Mesenchymal stem cell (in vitro differentiated cells and primary cell): Measurements from ENCODE around the gene SLC38A4.

ENCODE experiments used
- DNase-seq: peaks from one replicate; pipeline ENCODE4 v3.0.0-alpha.2; 2013
- H2AFZ ChIP-seq: one replicate; pipeline ENCODE4 v1.6.1; 2013; ENCODE audit warnings: low read depth, mild to moderate bottlenecking, control low read depth, inconsistent platforms, low read length, moderate library complexity
- H2AK5ac ChIP-seq: 2 replicates; pipeline ENCODE4 v1.6.1; 2013; ENCODE audit warnings: low read length, moderate library complexity, mild to moderate bottlenecking, inconsistent platforms; ENCODE audit not compliant: severe bottlenecking
- H2BK120ac ChIP-seq: one replicate; pipeline ENCODE4 v1.6.1; 2013; ENCODE audit warnings: low read depth, mild to moderate bottlenecking, inconsistent platforms, low read length, moderate library complexity
- H2BK12ac ChIP-seq, 2 experiments: one replicate each; pipeline ENCODE4 v1.6.1; 2013; ENCODE audit warnings: inconsistent platforms in 2 of 2, low read length in 2 of 2, mild to moderate bottlenecking in 2 of 2, moderate library complexity in 2 of 2, control low read depth in 1 of 2
- H2BK15ac ChIP-seq: one replicate; pipeline ENCODE4 v1.6.1; 2013; ENCODE audit warnings: mild to moderate bottlenecking, low read depth, inconsistent platforms; ENCODE audit not compliant: poor library complexity, severe bottlenecking
- H2BK5ac ChIP-seq: 2 replicates; pipeline ENCODE4 v1.6.1; 2013; ENCODE audit warnings: low read depth, mild to moderate bottlenecking, low read length, control low read depth, inconsistent platforms; ENCODE audit not compliant: poor library complexity, severe bottlenecking
- H3K14ac ChIP-seq, 2 experiments: one replicate each; pipeline ENCODE4 v1.6.1; 2013; ENCODE audit warnings: inconsistent platforms in 2 of 2, low read length in 2 of 2, control low read depth in 1 of 2, mild to moderate bottlenecking in 1 of 2, moderate library complexity in 1 of 2
- H3K18ac ChIP-seq, 2 experiments: one replicate each; pipeline ENCODE4 v1.6.1; 2013; ENCODE audit warnings: inconsistent platforms in 2 of 2, low read length in 2 of 2, control low read depth in 1 of 2, low read depth in 1 of 2, mild to moderate bottlenecking in 1 of 2
- H3K23ac ChIP-seq, 2 experiments: one replicate each; pipeline ENCODE4 v1.6.1; 2013; ENCODE audit warnings: inconsistent platforms in 2 of 2, low read length in 2 of 2, mild to moderate bottlenecking in 2 of 2, moderate library complexity in 2 of 2, control low read depth in 1 of 2
- H3K27ac ChIP-seq: 2 replicates; pipeline ENCODE4 v1.5.1; 2013; ENCODE audit warnings: mild to moderate bottlenecking, moderate library complexity, low read length, control low read depth, inconsistent platforms; ENCODE audit not compliant: poor library complexity, severe bottlenecking
- H3K27me3 ChIP-seq, 2 experiments: 2 replicates each; pipeline versions ENCODE4 v1.6.1 to v1.7.0; 2013; ENCODE audit warnings: low read length in 2 of 2, mild to moderate bottlenecking in 2 of 2, moderate library complexity in 2 of 2, control low read depth in 1 of 2, inconsistent platforms in 1 of 2; ENCODE audit not compliant: control insufficient read depth in 1 of 2, insufficient read depth in 1 of 2
- H3K36me3 ChIP-seq, 2 experiments: 2 replicates each; pipeline versions ENCODE4 v1.6.1 to v1.7.0; 2013; ENCODE audit warnings: low read length in 2 of 2, control low read depth in 1 of 2, inconsistent platforms in 1 of 2, low read depth in 1 of 2, mild to moderate bottlenecking in 1 of 2; ENCODE audit not compliant: insufficient read depth in 2 of 2, control insufficient read depth in 1 of 2
- H3K4ac ChIP-seq, 2 experiments: one replicate each; pipeline ENCODE4 v1.6.1; 2013; ENCODE audit warnings: inconsistent platforms in 2 of 2, low read length in 2 of 2, mild to moderate bottlenecking in 2 of 2, moderate library complexity in 2 of 2, control low read depth in 1 of 2, low read depth in 1 of 2
- H3K4me1 ChIP-seq: 2 replicates; pipeline ENCODE4 v1.6.1; 2013; ENCODE audit warnings: low read depth, low read length, control low read depth; ENCODE audit not compliant: control insufficient read depth, insufficient read depth
- H3K4me2 ChIP-seq: 2 replicates; pipeline ENCODE4 v1.6.1; 2013; ENCODE audit warnings: low read length, mild to moderate bottlenecking, inconsistent platforms; ENCODE audit not compliant: poor library complexity, severe bottlenecking
- H3K4me3 ChIP-seq, 2 experiments: 2 replicates each; pipeline versions ENCODE4 v1.5.1 to v1.7.0; 2013; ENCODE audit warnings: low read length in 2 of 2, mild to moderate bottlenecking in 2 of 2, control low read depth in 1 of 2, low read depth in 1 of 2; ENCODE audit not compliant: insufficient read depth in 1 of 2
- H3K79me1 ChIP-seq: replicated peaks from 2 replicates; pipeline ENCODE4 v1.6.1; 2013; ENCODE audit warnings: mild to moderate bottlenecking, control low read depth, low read length, inconsistent platforms; ENCODE audit not compliant: poor library complexity, severe bottlenecking
- H3K9ac ChIP-seq: 2 replicates; pipeline ENCODE4 v1.7.0; 2013; ENCODE audit warnings: mild to moderate bottlenecking, low read length, moderate library complexity
- H3K9me3 ChIP-seq: 2 replicates; pipeline ENCODE4 v1.7.0; 2013; ENCODE audit warnings: mild to moderate bottlenecking, low read length; ENCODE audit not compliant: control insufficient read depth
- H4K8ac ChIP-seq: one replicate; pipeline ENCODE4 v1.6.1; 2013; ENCODE audit warnings: inconsistent platforms, mild to moderate bottlenecking, low read length, moderate library complexity
- H4K91ac ChIP-seq: one replicate; pipeline ENCODE4 v1.6.1; 2013; ENCODE audit warnings: mild to moderate bottlenecking, low read length, inconsistent platforms

SLC38A4 gene

GRCh38 chr12:46717159-46717558, 108.6 kb downstream of the SLC38A4 start:
- no peak overlapping the region for H3K4ac ChIP-seq
- no peak overlapping the region for H4K8ac ChIP-seq
- H2AFZ ChIP-seq: no peak overlapping the region
- H4K91ac ChIP-seq: no peak overlapping the region
- no peak overlapping the region for H3K14ac ChIP-seq
- H3K23ac ChIP-seq: no peak overlapping the region
- no peak overlapping the region for H2BK120ac ChIP-seq
- no peaks in the 10 kb centered on the region for H3K9me3 ChIP-seq
- no peak overlapping the region for H2BK15ac ChIP-seq
- no peaks in the 10 kb centered on the region for H3K36me3 ChIP-seq
- H3K27ac ChIP-seq: no peak overlapping the region
- H2BK5ac ChIP-seq: no peak overlapping the region
- no peak overlapping the region for H2BK12ac ChIP-seq
- no peak overlapping the region for H3K4me2 ChIP-seq
- no peak overlapping the region for H3K4me3 ChIP-seq
- no peak overlapping the region for H3K9ac ChIP-seq
- no peaks in the 10 kb centered on the region for H3K4me1 ChIP-seq
- H3K79me1 ChIP-seq: no peaks in the 10 kb centered on the region
- H3K27me3 ChIP-seq: no peaks in the 10 kb centered on the region
- H3K18ac ChIP-seq: no peak overlapping the region
- DNase-seq: no peak
- H2AK5ac ChIP-seq: no peak overlapping the region
